ENCODE data around the gene CREBL2.
"Not testable (repeated sequence)": the region's sequence is repeated elsewhere in the genome, so short reads cannot be mapped to it uniquely, and the experiment has no call there.

CREBL2 gene

DNA sequence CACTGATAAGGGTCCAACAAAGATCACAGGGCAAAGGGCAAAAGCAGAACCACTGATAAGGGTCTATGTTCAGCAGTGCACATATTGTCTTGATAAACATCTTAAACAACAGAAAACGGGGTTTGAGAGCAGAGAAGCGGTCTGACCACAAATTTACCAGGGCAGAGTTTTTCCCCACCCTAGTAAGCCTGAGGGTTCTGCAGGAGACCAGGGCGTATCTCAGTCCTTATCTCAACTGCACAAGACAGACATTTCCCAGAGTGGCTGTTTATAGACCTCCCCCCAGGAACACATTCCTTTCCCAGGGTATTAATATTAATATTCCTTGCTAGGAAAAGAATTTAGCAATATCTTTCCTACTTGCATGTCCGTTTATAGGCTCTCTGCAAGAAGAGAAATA, 28.3 kb downstream of the CREBL2 start:
- DNase-seq, result not testable (repeated sequence)

DNA sequence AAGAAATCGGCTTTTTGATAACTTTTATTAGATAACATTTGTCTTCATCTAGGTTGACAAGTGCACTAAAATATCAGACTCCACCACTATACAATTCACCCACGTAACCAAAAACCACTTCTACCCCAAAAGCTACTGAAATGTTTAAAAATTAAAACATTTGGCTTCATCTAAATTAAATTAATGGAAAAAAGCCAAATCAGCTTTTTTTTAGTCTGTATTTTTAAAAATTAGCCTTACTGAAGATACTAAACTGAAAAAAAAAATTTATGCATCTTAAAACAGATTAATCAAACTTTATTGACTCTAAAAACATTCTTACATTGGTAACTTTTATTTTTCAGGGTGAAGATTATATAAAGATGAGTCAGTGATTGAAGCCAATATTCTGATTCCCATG, 30.0 kb downstream of the CREBL2 start:
- DNase-seq, result no peak

DNA sequence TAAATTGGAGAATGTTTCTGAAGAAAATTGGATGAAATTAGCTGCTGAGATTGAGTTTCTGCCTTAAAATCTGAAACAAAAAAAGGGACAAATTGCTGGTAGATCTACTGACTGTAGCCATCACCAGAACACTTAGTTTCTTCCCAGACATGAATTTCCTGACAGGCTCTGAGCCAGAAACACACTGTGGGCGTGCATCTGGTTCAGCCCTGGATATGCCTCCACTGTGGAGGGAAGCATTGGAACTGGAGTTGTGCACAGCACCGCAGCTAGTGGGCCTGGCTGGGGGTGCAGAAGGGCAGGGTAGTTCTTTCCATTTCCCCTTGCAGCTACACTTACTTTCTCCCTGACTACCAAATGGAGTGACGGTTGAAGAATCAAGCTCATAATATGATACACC, 31.2 kb downstream of the CREBL2 start:
- DNase-seq, result no peak

DNA sequence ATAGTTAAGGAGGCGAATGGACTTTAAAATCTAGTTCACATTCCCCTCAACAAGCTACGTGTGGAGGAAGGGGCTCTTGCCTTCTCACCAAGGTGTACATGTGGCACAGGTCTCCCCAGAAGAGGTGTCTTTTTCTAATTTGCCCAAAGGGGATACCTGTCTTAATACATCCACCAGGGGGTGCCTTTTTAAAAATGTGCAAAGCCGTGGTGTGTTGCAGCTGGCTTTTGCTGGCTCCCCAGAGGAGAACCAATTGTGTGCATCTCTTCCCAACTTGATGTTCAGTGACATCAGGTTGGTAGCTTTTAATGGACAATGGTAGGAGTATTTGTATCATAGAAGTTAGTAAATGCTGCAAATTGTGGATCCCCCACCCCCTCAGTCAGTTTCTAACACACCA, 33.8 kb downstream of the CREBL2 start:
- peak in 1 of 2 donors; percentile 31 for DNase-seq

DNA sequence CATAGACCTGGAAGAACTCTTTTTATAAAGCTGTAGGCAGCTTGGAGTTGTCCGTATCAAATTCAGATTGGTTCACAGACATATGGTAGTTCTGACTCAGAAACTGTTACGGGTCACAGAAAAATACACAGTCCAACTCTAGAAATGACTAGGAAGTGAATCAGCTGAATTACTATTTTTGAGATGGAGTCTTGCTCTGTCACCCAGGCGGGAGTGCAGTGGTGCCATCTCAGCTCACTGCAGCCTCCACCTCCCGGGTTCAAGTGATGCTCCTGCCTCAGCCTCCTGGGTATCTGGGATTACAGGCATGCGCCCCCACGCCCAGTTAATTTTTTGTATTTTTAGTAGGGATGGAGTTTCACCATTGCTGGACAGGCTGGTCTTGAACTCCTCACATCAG, 34.3 kb downstream of the CREBL2 start:
- not testable (repeated sequence) for DNase-seq

DNA sequence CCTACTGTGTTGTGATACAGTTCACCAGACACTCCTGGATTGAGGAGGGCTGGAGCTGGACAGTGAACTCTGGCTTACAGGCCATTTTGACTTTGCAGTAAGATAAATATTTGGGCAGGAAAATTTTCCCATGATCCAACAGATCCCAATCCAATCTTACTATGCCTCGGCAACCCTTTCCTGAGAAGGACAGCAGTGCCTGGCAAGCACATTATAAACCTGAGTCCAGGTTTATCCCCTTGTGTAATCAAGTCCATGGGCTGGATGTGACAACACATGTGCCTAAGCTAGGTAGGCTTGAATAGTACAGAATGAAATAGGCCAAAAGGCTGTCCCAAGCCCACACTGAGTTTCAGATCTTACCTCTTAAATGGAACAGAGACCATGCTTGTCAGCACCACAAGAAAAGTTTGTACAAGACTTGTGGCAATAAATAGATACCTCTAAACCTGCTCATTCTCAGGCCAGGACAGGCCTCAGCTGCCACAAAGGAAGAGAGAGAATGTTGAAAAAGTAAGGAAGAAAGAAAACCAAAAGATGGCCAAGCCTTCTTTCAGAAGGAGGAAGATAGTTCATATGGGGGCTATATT, 34.9 kb downstream of the CREBL2 start:
- DNase-seq, result no peak

DNA sequence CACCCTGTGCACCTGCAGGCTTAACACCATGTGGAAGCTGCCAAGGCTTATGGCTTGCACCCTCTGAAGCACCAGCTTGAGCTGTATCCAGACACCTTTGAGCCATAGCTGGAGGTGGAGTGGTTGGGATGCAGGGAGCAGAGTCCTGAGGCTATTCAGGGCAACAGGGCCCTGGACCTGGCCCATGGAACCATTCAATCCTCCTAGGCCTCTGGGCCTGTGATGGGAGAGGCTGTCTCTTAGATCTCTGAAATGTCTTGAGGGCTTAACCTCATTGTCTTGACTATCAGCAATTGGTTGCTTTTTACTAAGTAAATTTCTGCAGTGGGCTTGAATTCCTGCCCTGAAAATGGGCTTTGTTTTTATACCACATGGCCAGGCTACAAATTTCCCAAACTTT, 36.6 kb downstream of the CREBL2 start:
- no peak for DNase-seq

DNA sequence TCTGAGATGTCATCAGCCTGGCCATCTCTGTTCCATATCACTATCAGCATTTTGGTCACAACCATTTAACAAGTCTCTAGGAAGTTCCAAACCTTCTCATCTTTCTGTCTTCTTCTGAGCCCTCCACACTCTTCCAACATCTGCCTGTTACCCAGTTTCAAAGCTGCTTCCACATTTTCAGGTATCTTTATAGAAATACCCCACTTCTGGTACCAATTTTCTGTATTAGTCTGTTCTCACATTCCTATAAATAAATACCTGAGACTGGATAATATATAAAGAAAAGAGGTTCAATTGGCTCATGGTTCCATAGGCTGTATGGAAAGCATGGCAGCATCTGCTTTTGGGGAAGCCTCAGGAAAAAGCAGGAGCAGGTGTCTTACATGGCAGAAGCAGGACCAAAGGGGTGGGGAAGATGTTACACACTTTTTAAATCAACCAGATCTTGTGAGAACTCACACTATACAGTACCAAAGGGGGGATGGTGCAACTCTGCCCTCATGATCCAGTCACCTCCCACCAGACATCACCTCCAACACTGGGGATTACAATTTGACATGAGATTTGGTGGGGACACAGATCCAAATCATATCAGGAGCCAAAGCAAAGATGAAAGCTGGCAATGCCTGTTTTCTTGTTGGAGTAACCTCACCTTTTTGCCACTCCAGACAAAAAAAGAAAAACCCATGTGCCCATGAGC, 37.4 kb downstream of the CREBL2 start:
- DNase-seq, result no peak

DNA sequence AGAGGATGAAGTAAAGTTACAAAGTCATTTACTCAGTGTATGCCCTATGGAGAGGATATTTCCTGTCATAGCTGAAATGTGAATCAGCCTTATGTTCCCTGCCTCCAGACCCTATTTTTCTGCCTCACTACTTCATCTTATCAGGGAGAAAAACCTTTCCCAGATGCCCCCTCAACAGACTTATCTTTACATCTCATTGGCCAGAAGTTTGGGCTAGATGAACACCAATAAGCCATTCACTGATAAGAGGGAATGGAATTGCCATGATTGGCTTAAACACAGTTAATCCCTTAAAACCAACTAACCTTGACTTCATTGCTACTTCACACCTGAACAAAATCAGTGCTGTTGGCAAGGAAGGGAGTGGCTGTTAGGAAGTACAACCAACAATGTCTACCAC, 40.1 kb downstream of the CREBL2 start:
- DNase-seq, result no peak

DNA sequence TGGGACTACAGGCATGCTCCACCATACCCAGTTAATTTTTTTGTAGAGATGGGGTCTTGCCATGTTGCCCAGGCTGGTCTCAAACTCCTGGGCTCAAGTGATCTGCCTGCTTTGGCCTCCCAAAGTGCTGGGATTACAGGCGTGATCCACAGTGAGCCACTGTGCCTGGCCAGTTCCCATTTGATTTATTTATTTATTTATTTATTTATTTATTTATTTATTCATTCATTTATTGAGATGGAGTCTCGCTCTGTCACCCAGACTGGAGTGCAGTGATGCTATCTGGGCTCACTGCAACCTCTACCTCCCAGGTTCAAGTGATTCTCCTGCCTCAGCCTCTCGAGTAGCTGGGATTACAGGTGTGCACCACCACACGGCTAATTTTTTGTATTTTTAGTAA, 41.0 kb downstream of the CREBL2 start:
- not testable (repeated sequence) for DNase-seq

DNA sequence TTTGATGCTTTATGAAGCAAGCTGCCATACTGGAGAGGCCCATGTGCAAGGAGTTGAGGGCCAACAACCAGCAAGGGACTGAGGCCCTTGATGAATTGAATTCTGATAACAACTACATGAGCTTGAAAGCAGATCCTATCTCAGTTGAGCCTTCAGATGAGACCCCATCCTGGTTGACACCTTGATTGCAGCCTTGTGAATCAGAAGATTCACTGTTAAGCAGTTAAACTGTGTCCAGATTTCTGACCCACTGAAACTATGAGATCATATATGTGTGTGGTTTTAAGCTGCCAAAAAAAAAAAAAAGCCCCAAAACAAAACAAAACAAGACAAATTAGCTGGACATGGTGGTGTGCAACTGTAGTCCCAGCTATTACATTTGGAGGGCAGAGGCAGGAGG, 42.2 kb downstream of the CREBL2 start:
- DNase-seq, result no peak

DNA sequence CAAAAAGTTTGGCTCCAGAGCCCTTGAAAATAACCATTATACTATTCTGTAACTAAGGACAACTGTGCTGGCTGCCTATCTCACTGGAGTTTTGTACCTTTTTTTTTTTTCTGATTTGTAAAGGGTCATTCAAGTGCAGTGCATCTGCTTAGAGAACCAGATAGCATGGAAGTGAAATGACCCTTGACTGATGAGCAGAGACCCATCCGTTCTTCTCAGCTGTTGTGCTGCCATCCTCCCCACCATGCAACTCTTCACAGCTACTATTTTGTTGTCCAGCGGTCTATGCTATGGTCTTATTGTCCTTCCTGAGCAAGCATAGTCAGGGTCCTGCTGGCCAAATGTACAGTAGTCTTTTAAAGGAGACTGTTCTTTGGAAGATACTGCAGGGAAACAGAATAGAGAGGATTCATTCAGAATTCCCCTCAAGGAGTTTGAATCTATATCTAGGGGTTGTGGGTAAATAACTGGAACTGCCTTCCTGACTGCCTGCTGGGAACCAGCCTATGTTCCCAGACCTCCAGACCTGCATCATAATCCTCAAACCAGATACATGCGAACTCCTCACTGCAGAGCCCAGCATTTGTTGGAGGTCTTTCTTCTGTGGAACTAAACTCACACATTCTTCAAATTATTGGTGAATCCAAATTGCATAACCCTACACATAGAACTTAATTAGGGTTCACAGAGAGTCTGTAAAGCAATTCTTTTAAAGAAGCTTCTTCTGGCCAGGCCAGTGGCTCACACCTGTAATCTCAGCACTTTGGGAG, 43.2 kb downstream of the CREBL2 start:
- DNase-seq, result no peak

DNA sequence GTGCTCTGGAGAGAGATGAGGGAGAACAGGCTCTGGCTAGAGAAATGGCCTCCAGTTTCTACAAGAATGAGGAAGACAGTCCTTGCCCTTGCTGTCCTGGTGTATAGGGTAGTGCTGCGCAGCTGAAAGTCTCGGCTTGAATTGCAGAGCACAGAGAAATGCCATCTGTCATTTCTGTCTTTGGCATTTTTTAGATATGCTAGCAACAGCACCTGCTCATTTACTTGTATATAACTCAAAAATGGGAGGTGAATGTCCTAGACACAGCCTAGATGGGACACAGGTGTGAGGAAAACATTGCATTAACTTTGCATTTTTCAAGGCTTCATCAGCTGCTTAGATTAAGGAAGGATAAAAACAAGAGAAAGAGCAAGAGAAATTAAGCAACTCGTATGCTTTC, 48.5 kb downstream of the CREBL2 start:
- no peak for DNase-seq

DNA sequence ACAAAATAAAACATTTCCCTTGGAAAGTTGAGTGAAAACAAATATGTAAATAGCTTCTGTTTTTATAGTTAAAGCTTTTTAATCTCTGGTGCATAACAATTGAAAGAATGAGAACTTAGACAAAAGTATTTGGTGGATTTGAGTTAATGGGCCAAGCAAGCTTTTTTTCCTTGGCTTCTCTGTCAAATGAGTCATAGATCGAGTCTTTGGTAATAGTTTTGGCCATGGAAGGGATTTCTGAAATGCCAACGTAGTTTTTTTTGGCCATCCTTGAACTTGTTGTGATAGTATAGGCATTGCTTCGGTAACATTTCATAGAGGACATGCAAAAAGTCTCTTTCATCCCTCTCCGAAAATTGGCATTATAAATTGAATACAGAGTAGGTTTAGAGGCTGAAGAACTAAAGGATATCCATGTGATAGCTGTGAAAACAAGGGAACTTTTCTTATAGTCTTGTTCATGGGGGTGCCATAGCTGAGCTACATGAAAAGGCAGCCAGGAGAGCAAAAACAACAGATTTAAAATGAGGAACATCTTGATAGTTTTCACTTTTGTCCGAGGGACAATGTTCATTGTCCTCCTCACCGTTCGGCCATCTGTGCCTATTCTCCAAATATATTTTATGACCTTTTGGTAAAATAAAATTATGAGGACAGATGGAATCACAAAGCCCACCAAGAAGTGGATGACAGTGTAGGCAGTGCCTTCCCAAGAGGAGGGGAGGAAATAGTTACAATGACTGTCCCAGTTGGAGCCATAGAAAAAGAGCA, 49.6 kb downstream of the CREBL2 start:
- no peak for DNase-seq

DNA sequence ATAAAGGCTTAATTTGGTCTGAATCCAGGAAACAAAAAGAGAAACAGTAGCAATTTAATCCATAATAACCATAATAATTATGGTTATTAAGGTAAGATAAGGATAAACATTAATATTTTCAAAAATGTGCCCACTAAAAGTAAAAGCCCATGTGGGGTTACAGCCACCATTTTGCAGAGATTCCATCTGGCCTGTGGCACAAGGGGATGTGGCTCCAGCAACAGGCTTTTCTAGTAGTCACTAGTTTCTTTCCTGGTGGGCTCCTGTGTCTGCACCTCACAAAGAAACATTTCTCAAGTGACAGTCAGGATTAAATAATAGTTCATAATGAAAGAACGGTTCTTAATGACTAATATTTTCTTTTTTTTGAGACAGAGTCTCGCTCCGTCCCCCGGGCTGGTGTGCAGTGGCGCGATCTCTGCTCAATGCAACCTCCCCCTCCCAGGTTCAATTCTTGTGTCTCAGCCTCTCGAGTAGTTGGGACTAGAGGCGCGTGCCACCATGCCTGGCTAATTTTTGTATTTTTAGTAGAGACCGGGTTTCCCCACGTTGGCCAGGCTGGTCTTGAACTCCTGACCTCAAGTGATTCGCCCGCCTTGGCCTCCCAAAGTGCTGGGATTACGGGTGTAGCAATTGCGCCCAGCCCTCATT, 52.1 kb downstream of the CREBL2 start:
- no peak for DNase-seq

DNA sequence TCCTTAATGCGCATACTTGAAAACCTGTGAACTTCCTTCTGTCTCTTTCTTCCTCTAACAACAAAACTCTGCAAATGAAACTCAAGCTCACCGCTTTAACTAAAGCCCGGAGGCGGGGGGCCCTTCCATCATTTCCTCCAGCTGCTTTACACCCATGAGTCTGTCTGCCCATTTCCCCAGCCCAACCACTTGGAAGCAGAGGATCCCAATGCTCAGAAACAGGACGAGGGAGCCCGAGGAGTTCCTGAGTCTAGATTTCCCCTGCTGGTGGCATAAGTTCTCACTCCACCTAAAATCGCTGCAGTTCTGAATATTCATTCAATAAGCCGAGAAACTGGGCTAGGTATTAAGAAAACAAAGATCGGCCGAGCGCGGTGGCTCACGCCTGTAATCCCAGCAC, 53.5 kb downstream of the CREBL2 start:
- DNase-seq, result no peak

DNA sequence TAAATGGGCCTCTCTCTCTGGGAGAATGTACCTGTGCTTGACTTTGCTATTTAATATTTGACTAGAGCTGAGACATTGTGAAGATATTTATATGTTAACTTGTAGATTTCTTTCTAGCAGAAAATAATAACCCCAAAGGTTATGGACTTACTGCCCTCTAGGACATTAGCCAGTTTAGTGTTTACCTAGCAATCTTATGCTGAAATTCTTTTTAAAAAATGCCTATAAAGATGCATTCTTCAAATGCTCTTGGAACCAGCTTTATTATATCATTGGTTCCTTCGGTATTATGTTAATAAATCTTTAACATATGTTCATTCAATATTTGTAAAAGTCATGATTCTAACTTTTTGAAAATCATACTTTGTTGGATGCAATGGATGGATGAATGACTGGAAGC, 56.3 kb downstream of the CREBL2 start:
- no peak for DNase-seq

DNA sequence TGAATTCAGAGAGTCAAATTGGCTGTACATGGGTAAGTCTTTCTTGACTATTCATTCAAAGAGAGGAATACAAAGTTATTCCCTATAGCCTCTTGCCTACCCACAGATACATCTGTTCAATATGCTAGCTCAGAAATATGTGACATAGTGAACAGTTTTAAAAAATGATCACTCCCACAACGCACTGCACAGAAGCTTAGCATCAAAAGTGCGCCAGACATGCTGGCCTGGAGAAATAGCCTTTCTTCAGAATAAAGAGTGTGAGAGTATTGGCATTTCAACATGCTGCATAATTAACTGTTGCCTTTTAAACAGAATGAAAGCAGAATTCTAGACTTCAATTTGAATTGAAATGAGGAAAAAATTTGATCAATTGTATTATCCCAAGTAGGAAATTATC, 57.3 kb downstream of the CREBL2 start:
- DNase-seq, result no peak

DNA sequence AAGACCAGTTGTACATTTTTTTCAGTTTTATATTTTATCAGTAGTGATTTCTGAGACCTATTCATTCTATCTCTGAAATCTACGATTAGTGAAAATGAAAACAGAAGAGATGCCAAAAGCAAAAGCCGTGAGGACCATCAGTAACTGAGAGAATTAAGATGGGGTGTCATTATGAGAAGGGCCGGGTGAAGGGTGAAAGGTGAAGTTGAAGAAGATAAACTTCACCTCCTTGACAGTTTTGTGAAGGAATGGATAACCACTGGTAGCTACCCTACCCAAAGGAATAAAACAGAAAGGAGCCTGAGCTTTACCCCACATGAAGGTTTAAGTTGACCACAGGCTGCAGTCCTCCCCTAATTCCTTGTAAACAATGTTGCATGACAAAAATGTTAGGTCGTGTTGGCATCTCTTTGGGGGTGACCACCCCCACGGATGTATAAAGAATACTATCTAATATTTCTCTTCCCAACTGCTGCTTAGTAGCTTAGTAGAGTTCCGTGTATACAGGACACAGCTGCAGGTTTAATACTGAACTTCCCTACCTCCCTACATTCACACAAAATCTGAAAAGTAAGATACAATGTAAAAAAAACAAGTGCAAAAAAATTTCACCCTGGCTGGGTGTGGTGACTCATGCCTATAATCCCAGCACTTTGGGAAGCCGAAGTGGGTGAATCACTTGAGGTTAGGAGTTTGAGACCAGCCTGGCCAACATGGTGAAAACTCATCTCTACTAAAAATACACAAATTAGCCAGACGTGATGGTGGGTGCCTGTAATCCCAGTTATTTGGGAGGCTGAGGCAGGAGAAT, 60.4 kb downstream of the CREBL2 start:
- no peak for DNase-seq

DNA sequence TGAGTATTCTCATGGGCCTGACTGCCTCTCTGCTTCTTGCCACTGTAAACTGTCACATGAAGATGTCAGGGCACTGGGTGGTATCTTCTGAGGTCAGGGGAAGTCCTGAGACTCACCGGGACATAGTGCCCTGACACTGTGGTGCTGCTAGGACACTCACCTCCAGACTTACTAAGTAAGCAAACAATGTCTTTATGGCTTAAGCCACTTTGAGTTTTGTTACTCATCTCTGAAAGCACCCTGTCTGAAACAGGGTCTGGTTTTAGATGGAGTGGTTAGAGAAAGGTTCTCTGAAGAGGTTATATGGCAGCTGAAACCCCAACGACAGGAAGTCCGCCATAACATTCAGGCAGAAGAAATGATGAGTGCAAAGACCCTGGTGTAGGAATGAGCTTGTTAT, 61.6 kb downstream of the CREBL2 start:
- DNase-seq, result no peak

DNA sequence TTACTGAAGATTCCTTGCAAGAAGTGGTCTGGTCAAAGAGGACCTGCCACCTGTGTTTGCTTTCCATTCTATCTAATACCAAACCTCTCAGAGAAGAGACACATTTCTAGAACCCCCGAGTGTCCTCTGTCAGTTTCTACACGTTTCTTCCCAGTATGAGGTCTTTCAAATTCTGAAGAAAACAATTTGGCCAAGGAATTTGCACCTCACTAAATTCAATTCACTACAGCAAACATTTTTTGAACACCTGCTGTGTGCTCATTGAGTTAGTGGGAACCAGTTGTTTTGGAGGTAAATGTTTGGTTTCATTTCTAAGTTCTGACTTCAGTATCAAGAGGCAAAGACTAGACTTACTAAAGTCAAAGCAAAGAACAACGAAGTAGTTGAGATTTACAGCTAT, 64.9 kb downstream of the CREBL2 start:
- no peak for DNase-seq

Data from inflammatory macrophage (primary cell).